ENCODE results near the gene GPR78. TPM values are rescaled to one million over a fixed set of nuclear protein-coding genes. Genes with fewer than 3 reads are reported as not detected.

The GPR78 gene
- polyA plus RNA-seq, 4 donors = 0.32 to 1.8 (median 1.1) TPM

GRCh38 chr4:8598391-8599090 lies 18.3 kb downstream of the GPR78 start:
- DNase-seq (ENCODE audit: low read depth in 4 of 4, low spot score in 2 of 4) = no peak

DNA sequence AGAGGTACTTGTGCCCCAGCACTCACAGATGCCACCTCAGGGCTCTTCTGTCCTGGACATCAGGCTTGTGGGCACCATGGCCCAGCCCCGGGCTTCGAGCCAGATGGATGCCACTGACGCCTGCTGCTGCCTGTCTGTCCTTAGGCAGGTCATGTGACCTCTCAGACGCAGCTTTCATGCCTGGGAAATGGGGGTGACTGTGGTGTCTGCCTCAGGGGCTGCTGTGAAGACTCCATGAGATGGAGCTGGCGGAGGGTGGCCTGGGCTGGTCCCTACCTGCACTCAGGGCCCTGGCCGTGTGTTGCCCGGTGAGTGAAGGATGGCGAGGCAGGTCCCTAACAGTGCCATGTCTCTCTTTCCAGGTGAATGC lies 18.9 kb downstream of the GPR78 start:
- no peak for DNase-seq (ENCODE audit: low read depth in 4 of 4, low spot score in 2 of 4)

GRCh38 chr4:8599657-8600056 lies 19.5 kb downstream of the GPR78 start:
- DNase-seq (ENCODE audit: low read depth in 4 of 4, low spot score in 2 of 4) = no peak

DNA sequence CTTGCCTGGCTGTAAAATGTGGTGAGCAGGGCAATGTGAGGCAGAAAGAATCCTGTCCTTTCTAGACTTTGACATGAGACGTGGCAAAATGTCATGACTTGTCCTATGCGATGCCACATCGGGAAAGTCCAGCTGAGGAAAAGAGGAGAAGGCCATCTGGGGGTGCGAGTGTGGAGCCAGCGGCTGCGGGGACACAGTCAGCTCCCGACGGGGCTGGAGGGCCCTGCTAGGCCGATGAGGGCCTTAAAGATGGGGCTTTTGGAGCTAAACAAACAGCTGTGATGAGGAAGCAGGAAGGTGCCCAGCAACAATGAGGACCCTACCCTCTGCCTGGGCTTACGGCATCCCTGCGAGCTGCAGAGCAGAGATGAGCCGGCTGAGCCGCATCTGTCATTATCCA lies 20.1 kb downstream of the GPR78 start:
- DNase-seq (ENCODE audit: low read depth in 4 of 4, low spot score in 2 of 4) = no peak

GRCh38 chr4:8600686-8601085 lies 20.5 kb downstream of the GPR78 start:
- DNase-seq (ENCODE audit: low read depth in 4 of 4, low spot score in 2 of 4) = no peak

DNA sequence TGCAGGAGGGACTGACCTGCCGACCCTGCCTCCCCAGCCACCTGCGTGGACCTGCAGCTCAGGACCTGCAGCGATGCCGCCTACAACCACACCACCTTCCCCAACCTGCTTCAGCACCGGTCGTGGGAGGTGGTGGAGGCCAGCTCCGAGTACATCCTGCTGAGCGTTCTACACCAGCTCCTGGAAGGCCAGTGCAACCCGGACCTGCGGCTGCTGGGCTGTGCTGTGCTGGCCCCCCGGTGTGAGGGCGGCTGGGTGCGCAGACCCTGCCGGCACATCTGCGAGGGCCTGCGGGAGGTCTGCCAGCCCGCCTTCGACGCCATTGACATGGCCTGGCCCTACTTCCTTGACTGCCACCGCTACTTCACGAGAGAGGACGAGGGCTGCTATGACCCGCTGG lies 20.9 kb downstream of the GPR78 start:
- DNase-seq (ENCODE audit: low read depth in 4 of 4, low spot score in 2 of 4) = no peak

GRCh38 chr4:8601556-8601955 lies 21.4 kb downstream of the GPR78 start:
- no peak for DNase-seq (ENCODE audit: low read depth in 4 of 4, low spot score in 2 of 4)

GRCh38 chr4:8602686-8603430 lies 22.7 kb downstream of the GPR78 start:
- DNase-seq (ENCODE audit: low read depth in 4 of 4, low spot score in 2 of 4) = no peak

GRCh38 chr4:8603931-8604330 lies 23.7 kb downstream of the GPR78 start:
- DNase-seq (ENCODE audit: low read depth in 4 of 4, low spot score in 2 of 4) = no peak

DNA sequence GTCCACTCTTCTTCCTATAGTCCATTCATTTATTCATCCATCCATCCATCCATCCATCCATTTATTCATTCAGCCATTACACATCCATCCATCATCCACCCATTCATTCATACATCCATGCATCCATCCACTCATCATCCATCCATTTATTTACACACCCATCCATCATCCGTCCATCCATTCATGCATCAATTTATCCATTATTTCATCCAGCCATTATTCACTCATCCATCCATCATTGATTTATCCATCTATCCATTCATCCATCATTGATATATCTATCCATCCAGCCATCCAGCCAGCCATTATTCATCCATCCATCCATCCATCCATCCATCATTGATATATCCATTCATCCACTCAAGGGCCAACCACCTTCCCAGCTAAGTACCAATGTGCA lies 25.1 kb downstream of the GPR78 start:
- no peak for DNase-seq (ENCODE audit: low read depth in 4 of 4, low spot score in 2 of 4)

DNA sequence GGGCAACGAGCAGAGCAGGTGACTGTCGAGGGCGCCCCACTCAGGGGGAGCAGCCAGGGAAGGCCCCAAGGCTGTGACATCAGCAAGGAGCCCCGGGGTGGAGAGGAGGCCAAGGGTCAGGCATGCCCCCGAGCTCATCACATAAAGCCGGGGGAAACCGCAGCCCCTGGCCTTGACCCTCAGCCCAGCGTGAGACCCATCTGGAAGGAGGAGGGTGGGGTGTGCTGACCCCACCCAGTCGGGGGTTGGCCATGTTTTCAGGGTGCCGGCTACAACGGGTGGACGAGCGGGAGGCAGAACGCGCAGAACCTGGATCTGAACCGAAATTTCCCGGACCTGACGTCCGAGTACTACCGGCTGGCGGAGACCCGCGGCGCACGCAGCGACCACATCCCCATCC lies 26.3 kb downstream of the GPR78 start:
- DNase-seq (ENCODE audit: low read depth in 4 of 4, low spot score in 2 of 4) = no peak

DNA sequence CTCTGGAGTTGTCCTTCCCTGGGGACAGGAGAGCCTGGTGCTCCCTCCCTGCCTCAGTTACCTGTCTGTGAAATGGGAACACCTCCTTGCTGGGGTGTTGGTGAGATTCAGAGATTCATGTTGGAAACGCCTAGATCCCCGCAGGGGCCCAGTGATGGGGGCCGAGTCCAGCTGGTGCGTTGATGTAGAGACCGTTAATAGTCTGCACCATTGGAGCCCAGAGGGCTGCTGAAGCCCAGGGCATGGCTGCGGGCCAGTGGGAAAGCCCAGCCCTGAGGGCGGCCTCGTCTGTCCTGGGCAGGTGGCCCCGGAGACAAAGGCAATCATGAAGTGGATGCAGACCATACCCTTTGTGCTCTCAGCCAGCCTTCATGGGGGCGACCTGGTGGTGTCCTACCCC lies 26.8 kb downstream of the GPR78 start:
- no peak for DNase-seq (ENCODE audit: low read depth in 4 of 4, low spot score in 2 of 4)

DNA sequence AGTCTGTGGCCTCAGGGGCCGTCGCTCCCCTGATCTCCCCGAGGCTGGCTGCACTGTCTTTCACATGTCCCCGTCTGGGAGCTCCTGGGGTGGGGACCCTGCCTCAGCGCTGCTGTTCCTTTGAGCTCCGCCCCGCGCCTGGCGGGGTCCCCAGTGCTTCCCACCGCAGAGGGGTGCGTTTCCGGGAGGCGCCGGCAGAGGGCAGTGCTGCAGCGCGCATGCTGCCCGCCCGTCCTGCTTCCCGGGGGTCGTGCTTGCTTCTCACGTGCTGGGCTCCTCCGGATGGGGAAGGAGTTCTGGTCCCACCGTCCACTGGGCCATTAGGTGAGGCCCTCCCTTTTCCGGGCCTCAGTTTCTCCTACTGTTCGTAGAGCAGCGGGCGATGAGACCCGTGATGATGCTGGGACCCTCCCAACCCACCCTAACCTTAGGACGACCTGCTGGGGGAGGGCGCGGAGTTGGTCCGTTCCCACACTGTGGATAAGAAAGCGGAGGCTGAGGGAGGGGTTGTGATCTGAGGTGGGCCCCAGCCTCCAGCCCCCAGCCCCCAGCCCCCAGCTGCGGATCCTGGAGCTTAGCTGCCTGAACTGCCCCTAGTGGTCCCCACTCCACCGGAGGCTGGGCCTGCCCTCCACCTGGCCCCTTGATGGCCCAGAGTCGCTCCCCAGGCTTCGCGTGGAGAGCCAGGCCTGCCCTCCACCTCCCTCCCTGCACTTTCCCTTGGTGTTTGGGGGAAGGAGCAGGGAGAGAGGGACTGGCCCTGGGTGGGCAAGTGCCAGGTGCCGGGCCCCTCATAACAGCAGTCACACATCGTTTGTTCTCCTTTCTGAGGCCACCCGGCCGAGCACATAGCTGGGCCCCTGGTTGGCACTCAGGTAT lies 27.6 kb downstream of the GPR78 start:
- DNase-seq (ENCODE audit: low read depth in 4 of 4, low spot score in 2 of 4) = no peak

DNA sequence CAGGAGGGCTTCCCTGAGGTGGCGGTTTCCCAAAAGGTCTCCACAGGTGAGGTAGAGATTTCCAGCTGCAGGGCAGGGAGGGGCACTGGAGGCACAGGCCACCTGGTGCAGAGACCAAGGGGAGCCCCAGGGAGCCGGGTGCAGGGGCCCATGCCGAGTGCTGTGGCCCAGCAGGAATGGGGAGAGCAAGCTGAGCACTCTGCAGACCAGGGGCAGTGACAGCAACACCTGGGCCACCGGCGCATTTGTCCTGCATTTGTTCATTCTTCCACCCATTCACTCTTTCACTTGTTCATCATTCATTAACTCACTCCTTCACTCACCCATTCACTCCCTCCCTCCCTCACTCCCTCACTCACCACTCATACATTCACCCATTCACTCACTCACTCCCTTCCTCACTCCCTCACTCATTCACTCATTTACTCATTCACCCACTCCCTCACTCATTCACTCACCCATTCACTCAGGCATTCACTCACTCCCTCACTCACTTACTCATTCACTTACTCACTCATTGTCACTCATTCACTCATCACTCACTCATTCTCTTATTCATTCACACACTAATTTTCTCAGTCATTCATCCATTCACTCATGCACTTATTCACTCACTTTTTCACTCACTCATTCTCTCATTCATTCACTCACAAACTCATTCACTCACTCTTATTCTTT lies 28.7 kb downstream of the GPR78 start:
- no peak for DNase-seq (ENCODE audit: low read depth in 4 of 4, low spot score in 2 of 4)

DNA sequence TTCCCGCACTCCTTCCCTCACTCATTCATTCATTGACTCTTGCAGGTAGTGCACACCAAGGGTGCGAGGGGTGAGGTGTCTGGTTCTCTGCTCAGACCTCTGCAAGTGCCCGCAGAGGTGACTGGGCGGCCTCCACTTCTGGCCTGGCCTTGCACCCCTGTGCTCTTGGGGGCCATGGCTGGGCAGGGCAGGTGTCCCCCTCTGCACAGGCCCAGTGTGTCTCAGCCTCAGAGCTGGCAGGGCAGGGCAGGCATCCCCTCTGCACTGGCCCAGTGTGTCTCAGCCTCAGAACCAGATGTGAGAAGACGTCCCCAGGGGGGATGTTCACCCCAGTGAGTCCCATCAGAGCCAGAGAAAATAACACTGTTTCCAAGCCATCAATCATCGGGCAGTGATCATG lies 29.2 kb downstream of the GPR78 start:
- DNase-seq (ENCODE audit: low read depth in 4 of 4, low spot score in 2 of 4) = no peak

GRCh38 chr4:8609824-8610350 lies 29.7 kb downstream of the GPR78 start:
- no peak for DNase-seq (ENCODE audit: low read depth in 4 of 4, low spot score in 2 of 4)

DNA sequence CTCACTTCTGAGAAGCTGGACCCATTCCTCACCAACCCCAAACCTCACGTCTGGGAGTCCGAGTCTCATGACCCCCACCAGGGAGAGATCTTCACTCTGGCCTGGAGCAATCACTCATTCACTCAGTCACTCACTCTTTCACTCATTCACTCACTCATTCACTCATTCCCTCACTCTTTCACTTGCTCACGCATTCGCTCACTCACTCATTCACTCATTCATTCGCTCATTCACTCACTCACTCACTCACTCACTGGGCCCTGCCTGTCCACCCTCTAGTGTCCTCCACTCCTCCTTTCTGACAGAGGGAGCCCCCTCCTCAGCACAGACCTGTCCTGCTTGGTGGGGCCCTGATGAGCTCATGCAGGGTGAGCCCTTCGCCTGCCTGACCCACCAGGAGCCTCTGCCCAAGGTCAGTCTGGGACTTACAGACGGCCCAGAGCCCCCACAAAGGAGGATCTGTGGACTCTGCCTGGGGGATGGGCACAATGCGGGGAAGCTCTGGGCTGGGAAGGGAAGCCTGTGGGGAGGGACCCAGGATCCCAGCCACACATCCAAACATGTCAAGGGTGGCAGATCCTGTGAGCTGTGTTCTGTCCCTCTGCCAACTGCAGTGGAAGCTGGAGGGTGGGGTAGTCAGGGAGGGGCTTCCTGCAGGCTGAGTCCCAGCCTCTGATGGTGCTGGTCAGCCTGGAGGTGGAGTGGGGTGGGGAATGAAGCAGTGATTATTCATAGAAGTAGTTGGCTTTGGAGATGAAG lies 30.8 kb downstream of the GPR78 start:
- no peak for DNase-seq (ENCODE audit: low read depth in 4 of 4, low spot score in 2 of 4)

DNA sequence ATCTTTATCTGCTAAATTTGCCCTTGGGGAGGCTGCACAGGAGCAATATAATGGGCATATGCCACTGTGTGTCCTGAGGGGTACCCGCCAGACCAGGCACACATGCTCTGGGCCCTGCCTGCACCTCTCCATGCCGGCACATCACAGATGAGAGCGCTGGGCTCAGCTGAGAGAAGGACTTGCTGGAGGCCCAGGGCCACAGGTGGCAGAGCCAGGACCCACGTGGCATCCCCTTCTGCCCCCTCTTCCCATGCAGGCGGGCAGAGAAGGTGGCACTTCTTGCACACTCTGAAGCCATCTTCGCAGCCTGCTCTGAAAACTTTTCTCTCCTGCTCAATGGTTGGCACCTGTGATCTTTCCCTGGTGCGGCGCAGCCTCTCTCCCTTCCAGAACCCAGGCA lies 32.5 kb downstream of the GPR78 start:
- DNase-seq (ENCODE audit: low read depth in 4 of 4, low spot score in 2 of 4) = no peak

DNA sequence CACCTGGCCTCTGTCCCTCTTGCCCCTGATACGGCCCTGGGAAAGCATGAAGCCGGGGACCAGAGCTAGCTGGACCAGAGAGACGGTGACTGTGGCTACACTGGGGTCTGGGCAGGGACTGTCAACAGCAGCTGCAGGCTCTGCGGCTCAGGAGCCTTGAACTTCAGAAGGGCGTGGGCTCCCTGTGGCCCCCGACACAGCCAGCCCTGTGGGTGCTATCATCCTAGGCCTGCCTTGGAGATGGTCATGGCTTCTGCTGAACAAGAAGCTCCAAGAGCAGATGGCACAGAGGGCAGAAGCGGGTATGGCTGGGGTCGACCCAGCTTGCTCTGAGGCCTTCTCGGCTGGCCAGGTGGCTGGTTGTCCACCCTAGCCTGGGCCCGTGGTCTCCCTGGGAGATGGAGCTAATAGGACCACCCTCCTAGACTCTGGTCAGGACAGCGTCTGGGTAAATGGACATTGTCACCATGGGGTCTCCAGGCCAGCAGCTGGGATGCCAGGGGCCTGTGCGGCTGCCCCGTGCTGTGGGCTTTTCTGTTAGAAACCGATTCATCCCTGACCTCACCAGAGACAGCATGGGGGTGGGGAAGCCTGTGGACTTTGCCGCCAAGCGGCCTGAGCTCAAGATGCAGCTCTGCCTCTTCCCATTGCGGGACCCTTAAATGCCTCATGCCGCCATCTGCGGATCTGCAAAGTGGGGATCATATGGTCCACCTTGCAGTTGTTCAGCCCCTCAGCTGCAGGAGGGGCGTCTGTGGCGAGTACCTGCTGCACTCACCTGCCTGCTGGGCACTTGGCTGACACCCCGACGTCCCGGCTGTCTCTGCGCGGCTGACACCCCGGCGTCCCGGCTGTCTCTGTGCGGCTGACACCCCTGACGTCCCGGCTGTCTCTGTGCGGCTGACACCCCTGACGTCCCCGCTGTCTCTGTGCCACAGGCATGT lies 33.5 kb downstream of the GPR78 start:
- no peak for DNase-seq (ENCODE audit: low read depth in 4 of 4, low spot score in 2 of 4)
